HL-60 (cell line): Measurements from ENCODE around the gene SPIRE1.

Source experiments
- DNase-seq, 2 experiments: peaks; one replicate each; pipeline ENCODE4 v3.0.0-alpha.2; 2010 to 2020; ENCODE audit warnings: low read depth in 1 of 2, low spot score in 1 of 2
- H3K27ac ChIP-seq: fragments of 250-450 bp; sonication (Bioruptor Pico); replicated peaks from 2 replicates; pipeline ENCODE4 v1.5.1; 2020; ENCODE audit warnings: mild to moderate bottlenecking, moderate library complexity
- H3K27me3 ChIP-seq: fragments of 250-450 bp; sonication (Bioruptor Pico); 2 replicates; pipeline ENCODE4 v1.5.1; 2021; ENCODE audit warnings: mild to moderate bottlenecking, moderate library complexity; ENCODE audit not compliant: insufficient read depth, poor library complexity, severe bottlenecking
- H3K4me3 ChIP-seq: replicated peaks from 2 replicates; pipeline ENCODE4 v1.5.1; 2011; ENCODE audit warnings: mild to moderate bottlenecking, control low read depth, low read length; ENCODE audit not compliant: insufficient read depth
- GABPA ChIP-seq: IDR thresholded peaks from 2 replicates; pipeline ENCODE4 v1.6.1; 2012; ENCODE audit warnings: low read depth
- POLR2AphosphoS5 ChIP-seq: IDR thresholded peaks from 2 replicates; pipeline ENCODE4 v1.6.1; 2012; ENCODE audit warnings: low read depth
- SPI1 ChIP-seq: IDR thresholded peaks from 2 replicates; pipeline ENCODE4 v1.6.1; 2012; ENCODE audit warnings: low read depth, mild to moderate bottlenecking, borderline replicate concordance
- TF ChIP-seq, protein P1 (sequence below): IDR thresholded peaks from one replicate; pipeline ENCODE4 v1.5.1; 2011; ENCODE audit warnings: low read length, control low read depth, inconsistent platforms; ENCODE audit not compliant: insufficient read depth
- TF ChIP-seq, protein P2 (sequence below): IDR thresholded peaks from 2 replicates; pipeline ENCODE4 v1.6.1; 2012; ENCODE audit warnings: low read depth; ENCODE audit not compliant: insufficient replicate concordance

Gene SPIRE1

DNA sequence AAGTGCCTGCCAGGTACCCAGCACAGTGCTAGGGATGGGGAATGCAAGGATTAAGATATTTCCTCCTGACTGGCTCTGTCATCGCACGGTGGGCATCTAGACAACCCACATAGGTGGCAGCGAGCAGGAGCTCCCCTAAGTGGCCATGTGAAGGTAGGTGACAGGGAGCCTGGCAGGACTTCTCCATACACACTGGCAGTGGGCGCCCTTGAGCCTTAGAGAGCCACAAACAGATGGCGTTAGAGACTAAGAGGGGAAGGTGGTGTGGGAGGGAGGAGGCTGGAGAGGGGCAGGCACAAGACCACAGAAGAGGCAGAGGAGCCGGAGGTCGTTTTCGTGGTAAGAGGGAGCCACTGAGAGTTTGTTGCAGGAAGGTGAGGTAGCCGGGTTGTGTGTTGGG, 235.0 kb downstream of the SPIRE1 start:
- no peak overlapping the region for H3K27ac ChIP-seq
- TF ChIP-seq, protein P1, sequence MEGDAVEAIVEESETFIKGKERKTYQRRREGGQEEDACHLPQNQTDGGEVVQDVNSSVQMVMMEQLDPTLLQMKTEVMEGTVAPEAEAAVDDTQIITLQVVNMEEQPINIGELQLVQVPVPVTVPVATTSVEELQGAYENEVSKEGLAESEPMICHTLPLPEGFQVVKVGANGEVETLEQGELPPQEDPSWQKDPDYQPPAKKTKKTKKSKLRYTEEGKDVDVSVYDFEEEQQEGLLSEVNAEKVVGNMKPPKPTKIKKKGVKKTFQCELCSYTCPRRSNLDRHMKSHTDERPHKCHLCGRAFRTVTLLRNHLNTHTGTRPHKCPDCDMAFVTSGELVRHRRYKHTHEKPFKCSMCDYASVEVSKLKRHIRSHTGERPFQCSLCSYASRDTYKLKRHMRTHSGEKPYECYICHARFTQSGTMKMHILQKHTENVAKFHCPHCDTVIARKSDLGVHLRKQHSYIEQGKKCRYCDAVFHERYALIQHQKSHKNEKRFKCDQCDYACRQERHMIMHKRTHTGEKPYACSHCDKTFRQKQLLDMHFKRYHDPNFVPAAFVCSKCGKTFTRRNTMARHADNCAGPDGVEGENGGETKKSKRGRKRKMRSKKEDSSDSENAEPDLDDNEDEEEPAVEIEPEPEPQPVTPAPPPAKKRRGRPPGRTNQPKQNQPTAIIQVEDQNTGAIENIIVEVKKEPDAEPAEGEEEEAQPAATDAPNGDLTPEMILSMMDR, result peak; percentile 28
- TF ChIP-seq GABPA, result no peak
- no peak for TF ChIP-seq SPI1
- TF ChIP-seq, protein P2, sequence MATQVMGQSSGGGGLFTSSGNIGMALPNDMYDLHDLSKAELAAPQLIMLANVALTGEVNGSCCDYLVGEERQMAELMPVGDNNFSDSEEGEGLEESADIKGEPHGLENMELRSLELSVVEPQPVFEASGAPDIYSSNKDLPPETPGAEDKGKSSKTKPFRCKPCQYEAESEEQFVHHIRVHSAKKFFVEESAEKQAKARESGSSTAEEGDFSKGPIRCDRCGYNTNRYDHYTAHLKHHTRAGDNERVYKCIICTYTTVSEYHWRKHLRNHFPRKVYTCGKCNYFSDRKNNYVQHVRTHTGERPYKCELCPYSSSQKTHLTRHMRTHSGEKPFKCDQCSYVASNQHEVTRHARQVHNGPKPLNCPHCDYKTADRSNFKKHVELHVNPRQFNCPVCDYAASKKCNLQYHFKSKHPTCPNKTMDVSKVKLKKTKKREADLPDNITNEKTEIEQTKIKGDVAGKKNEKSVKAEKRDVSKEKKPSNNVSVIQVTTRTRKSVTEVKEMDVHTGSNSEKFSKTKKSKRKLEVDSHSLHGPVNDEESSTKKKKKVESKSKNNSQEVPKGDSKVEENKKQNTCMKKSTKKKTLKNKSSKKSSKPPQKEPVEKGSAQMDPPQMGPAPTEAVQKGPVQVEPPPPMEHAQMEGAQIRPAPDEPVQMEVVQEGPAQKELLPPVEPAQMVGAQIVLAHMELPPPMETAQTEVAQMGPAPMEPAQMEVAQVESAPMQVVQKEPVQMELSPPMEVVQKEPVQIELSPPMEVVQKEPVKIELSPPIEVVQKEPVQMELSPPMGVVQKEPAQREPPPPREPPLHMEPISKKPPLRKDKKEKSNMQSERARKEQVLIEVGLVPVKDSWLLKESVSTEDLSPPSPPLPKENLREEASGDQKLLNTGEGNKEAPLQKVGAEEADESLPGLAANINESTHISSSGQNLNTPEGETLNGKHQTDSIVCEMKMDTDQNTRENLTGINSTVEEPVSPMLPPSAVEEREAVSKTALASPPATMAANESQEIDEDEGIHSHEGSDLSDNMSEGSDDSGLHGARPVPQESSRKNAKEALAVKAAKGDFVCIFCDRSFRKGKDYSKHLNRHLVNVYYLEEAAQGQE, result no peak
- DNase-seq, result peak in 1 of 2 experiments; percentile 31
- no peak overlapping the region for H3K4me3 ChIP-seq
- peaks cover 31% of the 10 kb centered on the region for H3K27me3 ChIP-seq

DNA sequence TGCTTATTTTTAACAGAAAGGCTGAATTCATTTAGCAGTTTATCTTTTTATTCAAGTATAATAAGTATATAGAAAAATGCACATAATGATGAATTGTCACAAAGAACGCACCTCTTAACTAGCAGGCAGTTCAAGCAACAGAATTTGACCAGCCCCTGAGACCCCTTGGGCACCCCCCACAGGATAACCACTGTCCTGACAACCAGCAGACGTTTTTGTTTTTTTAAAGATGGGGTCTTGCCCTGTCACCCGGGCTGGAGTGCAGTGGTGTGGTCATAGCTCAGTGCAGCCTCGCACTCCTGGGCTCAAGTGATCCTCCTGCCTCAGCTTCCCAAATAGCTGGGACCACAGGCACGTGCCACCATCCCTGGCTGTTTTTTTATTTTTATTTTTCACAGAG, 236.2 kb downstream of the SPIRE1 start:
- Histone ChIP-seq H3K4me3 (no peak overlapping the region), H3K27me3 (peaks cover 39% of the 10 kb centered on the region), H3K27ac (no peak overlapping the region)
- TF ChIP-seq, protein P1, result no peak
- TF ChIP-seq, protein P2, result no peak
- no peak for TF ChIP-seq SPI1
- no peak for TF ChIP-seq POLR2AphosphoS5
- TF ChIP-seq GABPA, result no peak
- DNase-seq, result no peak

DNA sequence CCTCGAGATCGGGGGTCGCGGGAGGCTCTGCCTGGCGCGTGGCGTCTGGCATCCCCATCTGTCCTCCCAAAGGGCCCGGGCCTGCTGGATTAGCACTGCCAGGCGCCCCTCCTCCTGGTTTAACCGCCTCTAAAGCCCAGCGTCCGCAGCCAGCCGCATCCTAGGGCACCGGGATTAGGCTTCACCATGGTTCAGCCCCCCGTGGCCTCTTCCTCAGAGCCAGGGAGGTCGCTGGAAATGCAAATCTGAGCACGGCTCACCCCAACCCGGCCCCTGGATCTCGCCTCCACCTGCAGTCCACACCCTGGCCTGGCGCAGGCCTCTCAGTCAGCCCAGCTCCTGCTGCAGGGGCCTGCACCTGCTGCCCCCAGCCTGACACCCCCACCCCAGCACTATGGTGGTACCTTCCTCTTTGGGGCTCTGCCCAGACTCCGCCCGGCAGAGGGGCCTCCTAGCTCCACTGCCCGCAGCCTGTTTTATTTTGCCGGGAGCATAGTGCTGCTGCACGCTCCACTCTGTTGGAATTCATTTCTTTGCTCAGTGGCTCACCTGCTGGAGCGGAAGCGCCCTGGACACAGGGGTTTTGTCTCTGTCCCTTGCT, 237.0 kb downstream of the SPIRE1 start:
- no peak for DNase-seq
- Histone ChIP-seq H3K4me3 (no peak overlapping the region), H3K27ac (no peak overlapping the region), H3K27me3 (peaks cover 39% of the 10 kb centered on the region)
- TF ChIP-seq SPI1 (no peak), POLR2AphosphoS5 (no peak), GABPA (no peak)
- TF ChIP-seq, protein P2, result no peak
- TF ChIP-seq, protein P1, result no peak
